Sigmoid colon (tissue), 4 donors: Measurements from ENCODE around the gene PRMT3.

Experiments used
- POLR2A ChIP-seq, 2 donors: fragments of 450-650 bp; IDR thresholded peaks; one replicate each; pipeline ENCODE4 v1.6.1; 2016; ENCODE audit warnings: antibody characterized with exemption in 2 of 2, mild to moderate bottlenecking in 2 of 2, moderate library complexity in 2 of 2
- POLR2AphosphoS5 ChIP-seq, 4 donors: sonication (generic); formaldehyde crosslinking; IDR thresholded peaks; one replicate each; pipeline ENCODE4 v1.6.1; 2017; ENCODE audit warnings: antibody characterized with exemption in 4 of 4
- TF ChIP-seq, protein P1 (sequence below), 4 experiments: fragments of 450-650 bp in 3 of 4; fragments of 200-600 bp in 1 of 4; IDR thresholded peaks; one replicate each; pipeline ENCODE4 v1.5.1; 2016 to 2019; ENCODE audit warnings: antibody characterized with exemption in 4 of 4, mild to moderate bottlenecking in 3 of 4, moderate library complexity in 2 of 4

GRCh38 chr11:20522536-20522935 lies 135.0 kb downstream of the PRMT3 start:
- TF ChIP-seq, protein P1, sequence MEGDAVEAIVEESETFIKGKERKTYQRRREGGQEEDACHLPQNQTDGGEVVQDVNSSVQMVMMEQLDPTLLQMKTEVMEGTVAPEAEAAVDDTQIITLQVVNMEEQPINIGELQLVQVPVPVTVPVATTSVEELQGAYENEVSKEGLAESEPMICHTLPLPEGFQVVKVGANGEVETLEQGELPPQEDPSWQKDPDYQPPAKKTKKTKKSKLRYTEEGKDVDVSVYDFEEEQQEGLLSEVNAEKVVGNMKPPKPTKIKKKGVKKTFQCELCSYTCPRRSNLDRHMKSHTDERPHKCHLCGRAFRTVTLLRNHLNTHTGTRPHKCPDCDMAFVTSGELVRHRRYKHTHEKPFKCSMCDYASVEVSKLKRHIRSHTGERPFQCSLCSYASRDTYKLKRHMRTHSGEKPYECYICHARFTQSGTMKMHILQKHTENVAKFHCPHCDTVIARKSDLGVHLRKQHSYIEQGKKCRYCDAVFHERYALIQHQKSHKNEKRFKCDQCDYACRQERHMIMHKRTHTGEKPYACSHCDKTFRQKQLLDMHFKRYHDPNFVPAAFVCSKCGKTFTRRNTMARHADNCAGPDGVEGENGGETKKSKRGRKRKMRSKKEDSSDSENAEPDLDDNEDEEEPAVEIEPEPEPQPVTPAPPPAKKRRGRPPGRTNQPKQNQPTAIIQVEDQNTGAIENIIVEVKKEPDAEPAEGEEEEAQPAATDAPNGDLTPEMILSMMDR (IDR thresholded peaks at IDR 0.05), result no peak
- no peak for TF ChIP-seq POLR2A (IDR thresholded peaks at IDR 0.05)
- TF ChIP-seq POLR2AphosphoS5 (IDR thresholded peaks at IDR 0.05), result no peak
